Adrenal gland (tissue), 5 donors: Measurements from ENCODE around the gene SLC2A9.

Experiments
- POLR2A ChIP-seq, 2 donors: fragments of 450-650 bp; IDR thresholded peaks; one replicate each; pipeline ENCODE4 v1.6.1; 2017; ENCODE audit warnings: antibody characterized with exemption in 2 of 2, mild to moderate bottlenecking in 2 of 2, moderate library complexity in 1 of 2
- TF ChIP-seq, protein P1 (sequence below), 6 experiments: fragments of 450-650 bp in 4 of 6; fragments of 200-600 bp in 2 of 6; sonication (generic) in 1 of 6; IDR thresholded peaks; 1 replicate in 5 of 6; 2 replicates in 1 of 6; pipeline versions ENCODE4 v1.5.1 to v1.8.0; 2016 to 2021; ENCODE audit warnings: antibody characterized with exemption in 6 of 6, mild to moderate bottlenecking in 2 of 6, moderate library complexity in 1 of 6
- donor health status: DM: no; HTN: no; CAD: no.

DNA sequence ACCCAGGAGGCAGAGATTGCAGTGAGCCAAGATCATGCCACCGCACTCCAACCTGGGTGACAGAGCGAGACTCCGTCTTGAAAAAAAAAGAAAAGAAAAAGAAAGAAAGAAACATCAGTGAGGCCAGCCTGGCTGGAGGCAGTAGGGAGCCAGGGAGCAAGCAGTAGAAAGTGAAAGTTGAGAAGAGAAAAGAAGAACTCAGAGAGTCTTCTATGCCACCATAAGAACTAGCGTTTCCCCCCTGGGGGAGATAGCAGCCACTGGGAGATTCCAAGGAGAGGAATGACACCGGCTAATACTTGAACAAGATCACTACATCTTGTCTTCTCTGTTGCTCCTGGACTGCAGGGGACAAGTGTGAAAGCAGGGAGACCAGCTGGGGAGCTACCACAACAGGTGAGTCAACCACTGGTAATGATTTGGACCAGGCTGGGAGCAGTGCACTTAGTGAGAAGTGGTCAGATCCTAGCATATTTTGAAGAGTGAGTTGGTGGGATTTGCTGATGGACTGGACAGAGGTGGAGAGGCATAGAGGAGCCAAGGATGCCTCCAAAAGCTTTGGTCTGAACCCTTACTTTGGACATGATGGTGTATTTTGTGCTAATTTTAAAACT lies 33.4 kb downstream of the SLC2A9 start:
- TF ChIP-seq, protein P1, sequence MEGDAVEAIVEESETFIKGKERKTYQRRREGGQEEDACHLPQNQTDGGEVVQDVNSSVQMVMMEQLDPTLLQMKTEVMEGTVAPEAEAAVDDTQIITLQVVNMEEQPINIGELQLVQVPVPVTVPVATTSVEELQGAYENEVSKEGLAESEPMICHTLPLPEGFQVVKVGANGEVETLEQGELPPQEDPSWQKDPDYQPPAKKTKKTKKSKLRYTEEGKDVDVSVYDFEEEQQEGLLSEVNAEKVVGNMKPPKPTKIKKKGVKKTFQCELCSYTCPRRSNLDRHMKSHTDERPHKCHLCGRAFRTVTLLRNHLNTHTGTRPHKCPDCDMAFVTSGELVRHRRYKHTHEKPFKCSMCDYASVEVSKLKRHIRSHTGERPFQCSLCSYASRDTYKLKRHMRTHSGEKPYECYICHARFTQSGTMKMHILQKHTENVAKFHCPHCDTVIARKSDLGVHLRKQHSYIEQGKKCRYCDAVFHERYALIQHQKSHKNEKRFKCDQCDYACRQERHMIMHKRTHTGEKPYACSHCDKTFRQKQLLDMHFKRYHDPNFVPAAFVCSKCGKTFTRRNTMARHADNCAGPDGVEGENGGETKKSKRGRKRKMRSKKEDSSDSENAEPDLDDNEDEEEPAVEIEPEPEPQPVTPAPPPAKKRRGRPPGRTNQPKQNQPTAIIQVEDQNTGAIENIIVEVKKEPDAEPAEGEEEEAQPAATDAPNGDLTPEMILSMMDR (IDR thresholded peaks at IDR 0.05) = no peak
- TF ChIP-seq POLR2A (IDR thresholded peaks at IDR 0.05) = no peak
